ENCODE results near the gene CNTROB.

- TF ChIP-seq CTCF (IDR thresholded peaks at IDR 0.05; ENCODE audit: borderline replicate concordance, extremely low read depth, low read length, poor library complexity, severe bottlenecking) = no peak
- TF ChIP-seq EZH2 (IDR thresholded peaks at IDR 0.05; ENCODE audit: borderline replicate concordance, low read depth, low read length, severe bottlenecking) = no peak
These were observed 37.1 kb upstream of the CNTROB start for GRCh38 chr17:7894866-7895265.

Data from DND-41 (cell line).